GM18858 (cell line): ENCODE measurements around the gene TMEM175.

ENCODE experiments used
- ATAC-seq: cut with Tn5 transposase; IDR thresholded peaks from one replicate; pipeline ENCODE4 v1.9.1; 2021; ENCODE audit not compliant: unreplicated experiment

Gene TMEM175

DNA sequence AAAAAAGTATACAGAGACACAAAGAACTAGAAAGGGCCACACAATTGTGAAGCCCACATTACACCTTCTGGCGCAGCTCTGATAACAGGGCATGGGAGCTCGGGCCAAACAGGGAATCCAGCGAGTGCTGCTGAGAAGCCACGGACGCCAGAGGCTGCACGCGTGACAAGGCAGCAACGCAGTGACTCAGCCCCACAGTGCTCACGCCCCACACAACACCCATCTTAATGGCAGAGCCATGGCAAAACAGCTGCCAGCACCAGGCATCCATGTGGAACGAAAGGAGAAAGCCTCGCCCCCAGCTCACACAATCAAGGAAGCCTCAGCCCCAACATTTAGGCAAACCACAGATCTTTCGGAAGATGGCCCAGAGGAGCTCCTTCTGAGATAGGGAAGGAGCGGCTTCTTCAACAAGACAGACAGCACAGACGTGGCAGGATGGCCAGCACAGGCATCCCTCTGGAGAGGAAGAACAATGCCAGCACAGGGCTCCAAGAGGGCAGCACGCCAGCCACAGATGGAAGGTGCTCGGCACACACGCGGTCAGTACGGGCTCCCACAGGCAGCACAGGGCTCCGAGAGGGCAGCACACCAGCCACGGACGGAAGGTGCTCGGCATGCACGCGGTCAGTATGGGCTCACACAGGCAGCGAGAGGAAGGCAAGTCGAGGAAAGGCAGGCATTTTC is 33.2 kb upstream of the TMEM175 start:
- ATAC-seq = no peak

DNA sequence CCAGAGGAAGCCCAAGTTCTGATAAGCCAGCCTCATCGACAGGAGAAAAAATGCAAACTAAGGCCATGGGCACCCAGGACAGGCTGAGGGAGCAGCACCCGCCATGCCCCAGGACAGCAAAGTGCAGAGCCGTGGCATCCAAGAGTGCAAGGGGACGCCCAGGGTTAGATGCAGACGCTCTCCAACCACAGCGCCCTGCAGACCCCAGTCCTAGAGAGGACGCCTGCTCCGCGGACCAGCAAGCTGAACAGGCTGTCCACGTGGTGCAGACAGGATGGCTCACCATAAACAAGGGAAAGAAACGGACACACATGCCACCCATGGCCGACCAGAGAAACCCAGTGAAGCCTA is 32.7 kb upstream of the TMEM175 start:
- no peak for ATAC-seq

DNA sequence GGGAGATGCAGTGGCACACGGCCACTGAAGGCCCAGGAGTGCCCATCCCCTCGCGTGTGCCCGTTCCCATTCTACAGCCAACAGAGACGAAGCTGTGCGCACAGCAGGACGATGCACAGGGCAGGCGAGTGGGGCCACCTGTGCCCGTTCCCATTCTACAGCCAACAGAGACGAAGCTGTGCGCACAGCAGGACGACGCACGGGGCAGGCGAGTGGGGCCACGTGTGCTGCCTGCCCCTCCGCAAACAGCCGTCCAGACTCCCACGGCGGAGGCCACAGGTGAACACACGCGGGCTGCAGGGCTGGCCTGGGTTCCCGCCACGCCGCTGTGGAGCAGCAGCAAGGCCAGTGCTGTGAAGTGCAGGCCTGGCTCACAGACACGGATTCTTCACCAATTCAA is 32.2 kb upstream of the TMEM175 start:
- no peak for ATAC-seq

DNA sequence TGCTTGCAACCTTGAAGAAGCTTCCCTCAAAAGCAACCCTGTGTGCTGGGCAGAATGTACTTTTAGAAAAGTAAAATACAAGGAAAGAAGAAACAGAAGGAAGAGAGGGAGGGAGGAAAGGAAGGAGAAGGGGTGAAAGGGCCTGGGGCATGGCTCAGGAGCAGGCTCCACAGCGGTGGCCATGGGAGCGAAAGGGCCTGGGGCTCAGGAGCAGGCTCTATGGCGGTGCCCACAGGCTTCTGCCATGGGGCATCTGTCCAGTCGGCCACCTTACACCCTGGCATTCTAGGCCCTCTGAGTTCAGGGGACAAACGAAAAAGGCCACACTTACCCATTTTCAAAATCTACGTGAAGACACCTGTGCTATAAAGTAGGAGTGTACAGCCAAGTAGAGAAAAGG is 31.5 kb upstream of the TMEM175 start:
- no peak for ATAC-seq

DNA sequence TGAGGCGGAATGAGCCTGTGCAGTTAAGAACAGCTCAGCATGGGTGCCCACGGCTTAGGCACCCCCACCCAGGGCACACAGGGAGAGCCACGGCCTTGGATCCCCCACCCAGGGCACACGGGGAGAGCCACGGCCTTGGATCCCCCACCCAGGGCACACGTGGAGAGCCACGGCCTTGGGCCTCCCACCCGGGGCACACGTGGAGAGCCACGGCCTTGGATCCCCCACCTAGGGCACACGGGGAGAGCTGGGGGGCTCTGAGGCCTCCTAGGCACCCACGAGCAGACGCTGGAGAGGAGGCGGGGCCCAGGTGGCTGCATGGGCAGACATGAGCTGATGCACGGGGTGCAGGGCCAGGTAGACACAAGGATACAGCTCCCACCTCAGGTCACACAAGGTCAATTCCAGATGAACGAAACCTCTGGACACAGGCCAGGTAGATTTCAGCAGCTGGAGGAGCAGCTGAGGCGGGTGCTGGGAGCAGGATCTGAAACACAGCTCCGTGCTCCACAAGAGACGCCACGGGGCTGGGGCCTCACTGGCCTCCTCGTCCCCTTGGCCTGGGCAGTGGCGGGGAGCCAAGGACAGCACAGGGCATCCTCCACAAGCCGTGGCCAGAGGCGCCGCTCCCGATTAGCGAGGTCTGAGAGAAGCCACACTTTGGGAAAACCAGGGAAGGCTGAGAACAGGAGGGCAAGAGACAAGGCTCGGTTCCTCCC is 30.9 kb upstream of the TMEM175 start:
- no peak for ATAC-seq

DNA sequence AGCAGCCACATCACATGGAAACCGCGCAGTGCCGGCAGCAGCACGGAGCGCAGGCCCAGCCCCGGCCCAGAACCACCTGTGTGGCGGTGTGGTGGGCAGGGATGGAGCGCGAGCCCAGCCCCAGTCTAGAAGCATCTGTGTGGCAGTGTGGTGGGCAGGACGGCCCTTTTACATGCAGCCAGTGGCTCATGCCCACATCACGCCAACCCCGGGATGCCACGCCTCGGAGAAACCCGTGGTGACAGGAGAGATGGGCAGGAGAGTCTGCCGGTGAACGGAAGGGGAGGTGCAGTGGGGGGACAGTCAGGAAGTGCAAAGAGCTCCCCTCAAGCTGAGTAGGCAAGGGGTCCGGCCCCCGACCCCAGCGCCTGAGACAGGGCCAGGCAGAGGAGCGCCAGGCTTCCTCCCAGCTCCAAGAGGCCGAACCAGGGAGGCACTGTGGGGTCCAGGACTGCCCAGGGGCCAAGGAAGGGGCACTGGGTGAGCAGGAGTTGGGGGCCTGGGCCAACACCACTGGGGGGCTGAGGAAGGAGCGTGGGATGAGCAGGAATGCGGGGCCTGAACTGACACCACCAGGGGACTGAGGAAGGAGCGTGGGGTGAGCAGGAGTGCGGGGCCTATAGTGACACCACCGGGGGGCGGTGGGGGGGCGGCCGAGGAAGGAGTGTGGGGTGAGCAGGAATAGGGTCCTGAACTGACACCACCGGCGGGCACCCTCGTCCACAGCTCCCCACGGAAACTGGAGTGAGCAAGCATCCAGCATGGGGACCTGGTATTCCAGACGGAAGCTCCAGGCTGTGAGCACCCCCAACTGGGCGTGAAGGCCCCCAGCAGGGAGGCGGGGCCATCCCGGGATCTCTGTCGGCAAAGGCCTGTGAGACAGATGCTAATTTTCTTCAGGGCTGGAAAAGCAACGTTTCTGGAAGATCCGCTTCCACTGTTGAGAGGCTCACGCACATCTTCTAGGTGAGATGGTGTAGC is 28.9 kb upstream of the TMEM175 start:
- no peak for ATAC-seq

DNA sequence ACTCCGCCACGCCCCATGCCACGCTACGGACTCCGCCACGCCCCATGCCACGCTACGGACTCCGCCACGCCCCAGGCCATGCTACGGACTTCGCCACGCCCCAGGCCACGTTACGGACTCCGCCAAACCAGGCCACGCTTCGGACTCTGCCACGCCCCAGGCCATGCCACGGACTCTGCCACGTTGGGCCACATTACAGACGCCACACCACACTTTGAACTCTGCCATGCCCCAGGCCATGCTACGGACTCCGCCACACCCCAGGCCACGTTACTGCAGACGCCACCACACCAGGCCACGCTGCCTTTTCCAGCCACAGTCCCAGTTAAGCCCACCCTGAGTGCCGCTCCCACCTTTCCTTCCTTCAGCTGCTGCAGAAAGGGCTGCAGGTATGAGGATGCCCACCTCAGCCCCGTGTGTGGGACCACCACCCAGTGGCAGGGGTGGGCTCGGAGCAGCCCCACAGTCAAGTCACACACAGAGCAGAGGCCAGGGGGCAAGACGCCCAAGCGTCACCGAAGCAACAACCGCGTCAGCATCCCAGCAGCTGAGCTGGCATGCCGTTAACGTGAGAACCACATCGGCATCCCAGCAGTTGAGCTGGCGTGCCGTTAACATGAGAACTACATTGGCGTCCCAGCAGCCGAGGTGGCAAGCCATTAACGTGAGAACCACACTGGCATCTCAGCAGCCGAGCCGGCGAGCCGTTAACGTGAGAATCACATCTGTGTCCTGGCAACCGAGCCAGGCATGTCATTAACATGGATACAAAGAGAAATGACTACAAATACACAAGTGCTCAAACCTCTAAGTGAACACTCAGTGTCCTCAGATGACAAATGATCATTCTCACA is 26.5 kb upstream of the TMEM175 start:
- ATAC-seq = no peak

DNA sequence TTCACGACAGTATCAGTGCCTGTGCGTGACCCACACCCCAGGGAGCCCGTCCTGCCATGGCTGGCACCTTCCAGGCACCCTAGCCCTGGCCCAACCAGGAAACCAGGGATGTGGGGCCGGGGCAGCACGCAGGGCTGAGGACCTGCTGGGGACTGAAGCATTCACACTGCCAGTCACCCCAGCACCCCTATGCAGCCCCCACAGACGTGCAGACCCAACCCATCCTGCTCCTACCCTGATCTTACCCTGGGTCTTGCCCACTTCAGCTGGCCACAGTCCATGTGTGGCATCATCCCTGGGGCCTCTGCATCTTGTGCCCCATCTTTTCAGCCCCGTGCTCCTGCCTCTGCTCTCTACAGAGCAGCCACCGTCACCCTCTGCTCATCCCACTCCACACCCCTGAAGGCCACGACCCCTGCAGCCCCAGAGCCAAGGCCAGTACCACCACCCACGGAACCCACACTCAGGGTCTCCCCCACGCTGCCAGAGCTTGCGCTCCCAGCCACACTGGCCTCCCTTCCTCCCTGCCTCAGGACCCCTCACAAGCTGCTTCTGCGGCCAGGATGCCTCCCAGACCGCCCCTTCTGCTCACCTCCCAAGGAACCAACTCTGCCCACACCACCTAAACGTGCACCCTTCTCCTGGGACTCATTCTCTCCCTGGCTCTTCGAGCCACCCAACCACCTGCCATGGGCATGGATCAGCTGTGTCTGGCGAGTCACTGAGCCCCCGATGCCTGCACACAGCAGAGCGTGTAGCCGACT is 25.7 kb upstream of the TMEM175 start:
- ATAC-seq = no peak

DNA sequence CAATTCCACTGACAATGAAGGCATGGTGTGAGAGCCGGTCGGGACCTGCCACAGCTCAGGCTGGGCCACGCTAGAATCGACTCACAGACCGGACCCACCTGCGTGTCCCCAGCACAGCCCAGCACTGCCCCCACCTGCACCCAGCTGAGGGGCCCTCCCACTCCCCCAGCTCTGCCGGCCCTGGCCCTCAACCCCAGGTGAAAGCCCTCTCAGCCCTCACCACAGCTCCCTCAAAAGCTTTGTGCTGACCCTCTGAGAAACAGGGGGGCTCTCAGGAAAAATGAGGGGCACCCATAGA is 25.2 kb upstream of the TMEM175 start:
- ATAC-seq = no peak

DNA sequence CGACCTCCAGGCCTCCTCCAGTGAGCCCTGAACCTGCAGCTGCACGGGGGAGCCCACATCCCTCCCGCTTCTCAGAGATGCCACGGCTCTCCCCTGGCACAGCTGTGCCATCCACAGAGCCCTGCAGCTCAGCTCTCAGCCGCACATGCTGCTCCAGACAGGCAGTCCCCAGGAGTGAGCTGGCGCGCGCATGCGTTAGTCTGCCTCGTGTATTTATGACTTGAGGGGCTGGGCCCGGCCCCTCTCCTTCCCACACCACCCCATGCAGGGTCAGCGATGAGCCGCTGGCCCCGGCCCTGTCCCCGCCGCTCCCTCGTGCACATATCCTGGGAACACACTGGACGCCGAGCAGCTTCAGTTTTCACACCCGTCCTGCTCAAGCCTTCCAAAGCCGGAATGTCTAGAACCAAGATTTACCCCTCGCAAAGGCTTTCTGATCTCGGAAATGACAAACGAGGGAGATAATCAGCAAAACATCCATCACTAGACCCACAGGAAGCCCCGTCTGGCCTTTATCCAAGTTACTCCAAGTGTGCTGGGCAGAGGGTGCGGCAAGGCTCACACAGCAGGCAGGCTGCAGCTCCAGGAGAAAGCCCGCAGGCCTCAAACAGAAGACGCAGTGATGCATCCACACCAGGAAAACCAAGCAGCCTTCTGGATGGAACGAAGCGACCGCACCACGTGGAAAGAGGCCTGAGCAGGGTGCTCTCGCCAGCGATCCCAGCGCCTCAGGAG is 24.4 kb upstream of the TMEM175 start:
- ATAC-seq = no peak

DNA sequence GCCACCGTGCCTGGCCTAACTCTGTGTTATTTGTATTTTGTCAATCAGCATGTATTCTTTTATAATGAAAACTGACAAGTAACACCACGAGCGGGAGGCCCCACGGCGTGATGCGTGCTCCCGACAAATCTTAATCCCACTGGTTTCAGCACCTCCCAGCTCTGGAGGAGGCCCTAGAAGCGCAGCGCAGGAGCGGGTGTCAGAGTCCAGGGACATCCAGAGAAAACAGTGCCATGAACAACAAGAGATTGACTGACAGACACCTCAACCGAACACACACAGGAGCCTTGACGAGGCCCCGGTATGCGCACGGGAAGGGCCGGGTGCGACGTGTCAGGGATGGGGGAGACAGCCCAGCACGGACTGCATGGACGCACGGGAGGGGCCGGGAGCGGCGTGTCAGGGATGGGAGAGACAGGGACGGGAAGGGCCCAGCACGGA is 23.1 kb upstream of the TMEM175 start:
- no peak for ATAC-seq

DNA sequence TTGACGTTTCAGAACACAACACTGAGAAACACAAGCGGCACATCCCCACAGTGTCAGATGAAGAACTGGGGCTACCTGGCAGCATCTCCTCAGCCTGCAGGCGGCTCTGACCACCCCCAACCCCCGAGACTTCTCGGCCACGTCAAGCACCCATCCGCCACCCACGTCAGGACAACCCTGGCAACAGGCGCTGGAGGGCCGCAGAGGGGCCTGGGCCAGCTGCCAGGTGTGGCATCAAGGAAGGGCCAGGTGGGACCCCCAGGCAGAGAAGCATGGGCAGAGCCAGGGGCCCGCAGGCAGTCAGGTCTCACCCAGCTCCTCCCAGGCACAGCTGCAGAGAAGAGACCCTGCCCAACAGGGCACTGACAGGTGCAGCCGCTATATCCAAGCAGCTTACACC is 22.4 kb upstream of the TMEM175 start:
- ATAC-seq = no peak

DNA sequence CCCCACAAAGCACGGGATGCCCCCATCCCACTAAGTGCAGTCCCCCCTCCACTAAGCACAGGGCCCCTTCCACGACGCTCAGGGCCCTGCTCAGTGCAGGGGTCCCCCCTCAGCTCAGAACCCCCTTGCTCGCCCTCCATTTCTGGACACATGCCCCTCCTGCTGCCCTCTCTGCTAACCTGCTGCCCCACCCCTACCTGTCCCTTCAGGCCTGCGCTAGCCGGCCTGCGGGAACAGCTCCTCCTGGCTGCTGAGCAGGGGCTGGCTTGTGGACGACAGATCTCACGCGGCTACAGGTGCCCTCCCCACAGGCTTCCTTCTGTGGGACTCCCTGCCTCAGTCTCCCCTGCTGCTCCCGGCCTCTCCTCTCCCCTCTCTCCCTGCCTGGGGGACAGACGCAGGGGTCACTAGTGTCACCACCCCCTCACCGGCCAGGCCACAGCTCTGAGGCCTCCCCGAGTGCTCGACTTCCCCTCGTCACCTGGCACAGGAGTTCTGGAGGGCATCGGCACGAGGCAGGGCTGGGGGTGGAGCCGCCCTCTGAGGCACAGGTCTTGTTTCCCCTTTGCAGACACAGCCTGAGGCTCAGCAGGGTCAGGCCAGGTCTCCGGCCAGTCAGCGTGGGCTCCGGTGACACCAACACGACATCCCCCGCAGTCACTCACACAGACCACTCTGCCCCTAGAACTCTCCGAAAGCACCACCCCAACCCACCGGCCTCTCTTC is 21.7 kb upstream of the TMEM175 start:
- no peak for ATAC-seq

DNA sequence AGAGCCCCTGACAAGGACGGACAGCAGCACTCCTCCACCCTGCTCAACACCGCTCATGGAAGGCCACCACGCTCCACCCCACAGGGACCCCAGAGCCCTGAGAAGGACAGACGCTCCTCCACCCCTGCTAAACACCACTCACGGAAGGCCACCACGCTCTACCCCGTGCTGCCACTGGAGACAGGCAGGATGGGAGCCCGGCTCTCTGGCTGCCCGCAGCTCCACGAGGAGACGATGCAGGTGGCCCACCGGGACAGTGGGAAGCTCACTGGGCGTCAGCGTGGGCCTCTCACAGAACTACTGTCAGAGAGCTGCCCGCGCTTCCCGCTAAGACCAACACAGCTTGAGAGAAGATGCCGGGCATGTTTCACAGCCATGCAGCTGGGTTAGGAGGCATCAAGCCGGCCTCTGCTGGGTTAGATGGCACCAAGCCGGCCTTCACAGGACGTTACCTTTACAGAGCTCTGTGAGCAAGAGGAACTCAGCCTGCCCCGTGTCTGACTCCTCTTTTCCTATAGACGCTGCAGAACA is 21.0 kb upstream of the TMEM175 start:
- ATAC-seq = no peak

DNA sequence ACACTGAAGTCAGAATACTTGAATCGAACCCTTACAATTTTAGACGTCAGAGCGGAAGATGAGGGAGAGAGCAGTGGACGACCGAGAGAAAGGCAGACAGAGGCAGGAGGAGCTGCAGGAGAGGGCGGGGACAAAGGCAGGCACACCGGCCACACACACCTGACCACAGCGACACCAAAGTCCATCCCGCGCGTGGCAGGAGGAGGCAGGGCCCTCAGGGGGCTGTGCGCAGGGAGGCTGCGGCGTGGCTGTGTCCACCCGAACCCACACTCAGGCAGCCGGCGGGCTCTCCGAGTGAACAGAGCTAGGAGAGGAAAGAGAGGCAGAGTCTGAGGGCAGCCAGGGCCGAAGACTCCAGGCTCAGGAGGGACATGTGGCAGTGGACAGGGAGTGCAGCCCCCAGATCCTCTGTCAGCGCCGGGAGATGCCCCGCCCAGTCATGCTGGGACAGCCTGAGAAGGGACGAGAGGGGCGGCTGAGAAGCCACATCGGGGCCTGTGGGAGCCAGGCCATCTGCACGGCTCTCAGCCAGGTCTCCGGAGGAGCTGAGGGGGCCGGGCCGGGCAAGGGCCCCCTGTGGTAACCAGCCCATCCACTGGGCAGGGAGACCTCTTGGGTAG is 20.3 kb upstream of the TMEM175 start:
- ATAC-seq = no peak

DNA sequence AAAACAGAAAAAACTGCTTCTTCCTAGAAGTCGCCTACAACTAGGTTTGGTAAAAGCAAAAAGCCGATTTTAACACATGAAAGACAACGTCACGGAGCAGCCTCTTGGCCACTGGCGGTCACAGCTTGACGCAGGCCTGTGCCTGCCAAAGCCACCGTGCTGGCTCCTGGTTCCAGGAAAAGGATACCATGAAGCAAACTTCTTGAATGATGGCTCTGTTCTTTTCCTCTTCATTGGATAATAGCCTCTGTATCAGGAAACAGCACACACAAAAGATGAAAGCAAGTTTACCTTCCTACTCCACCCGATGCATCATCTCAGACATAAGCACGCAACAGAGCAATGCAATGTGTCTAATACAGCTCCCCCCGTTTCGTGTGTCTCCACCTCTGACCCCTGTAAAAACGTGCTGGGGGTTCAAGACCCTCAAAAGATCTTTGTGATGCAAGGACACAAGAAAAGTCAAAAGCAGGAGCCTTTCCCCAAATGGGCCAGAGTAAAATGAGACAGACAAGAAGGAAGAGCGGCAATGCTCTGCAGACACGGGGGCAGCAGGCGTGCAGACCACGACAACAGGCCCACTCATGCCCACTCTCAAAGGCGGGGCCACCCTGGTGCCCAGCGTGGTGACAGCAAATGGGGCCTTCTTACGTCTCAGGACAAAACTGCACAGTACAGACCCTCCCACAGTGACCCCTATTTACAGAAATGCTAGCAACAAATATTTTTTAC is 19.5 kb upstream of the TMEM175 start:
- no peak for ATAC-seq

DNA sequence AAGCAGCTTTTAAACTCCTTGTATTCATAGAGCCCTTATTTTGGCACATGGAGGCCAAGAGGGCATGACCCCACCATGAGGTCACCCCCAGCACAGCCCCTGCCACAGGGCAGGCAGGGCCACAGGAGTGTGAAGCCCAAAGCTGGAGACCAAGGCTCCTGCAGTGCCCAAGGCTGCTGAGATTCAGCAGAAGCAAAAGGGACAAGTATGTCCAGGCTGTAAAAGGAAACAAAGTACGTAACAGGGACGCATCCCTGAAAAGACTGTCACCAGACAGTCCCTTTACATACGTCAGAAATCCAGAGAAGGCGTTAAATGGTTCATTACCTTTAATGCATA is 19.0 kb upstream of the TMEM175 start:
- no peak for ATAC-seq

DNA sequence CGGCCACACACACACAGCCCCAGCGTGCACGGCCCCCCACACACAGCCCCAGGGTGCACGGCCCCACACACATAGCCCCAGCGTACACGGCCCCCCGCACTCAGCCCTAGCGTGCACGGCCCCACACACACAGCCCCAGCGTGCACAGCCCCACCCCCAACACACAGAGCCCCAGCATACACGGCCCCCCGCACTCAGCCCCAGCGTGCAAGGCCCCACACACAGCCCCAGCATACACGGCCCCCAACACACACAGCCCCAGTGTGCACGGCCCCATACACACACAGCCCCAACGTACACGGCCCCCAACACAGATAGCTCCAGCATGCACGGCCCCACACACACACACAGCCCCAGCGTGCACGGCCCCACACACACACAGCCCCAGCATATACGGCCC is 17.7 kb upstream of the TMEM175 start:
- no peak for ATAC-seq
